Effector memory CD4-positive, alpha-beta T cell (primary cell): ENCODE results near the gene GJC2.
"Not testable (repeated sequence)": the region's sequence is repeated elsewhere in the genome, so short reads cannot be mapped to it uniquely, and the experiment has no call there.

ENCODE experiments used
- DNase-seq, 3 donors: peaks; one replicate each; pipeline ENCODE4 v3.0.0-alpha.2; 2020
- H3K27ac ChIP-seq: 2 replicates; pipeline ENCODE4 v1.7.0; 2013; ENCODE audit warnings: mild to moderate bottlenecking, low read length, moderate library complexity; ENCODE audit not compliant: insufficient read depth, poor library complexity, severe bottlenecking
- H3K27me3 ChIP-seq: replicated peaks from 2 replicates; pipeline ENCODE4 v1.7.0; 2013; ENCODE audit warnings: mild to moderate bottlenecking, low read length; ENCODE audit not compliant: insufficient read depth, control insufficient read depth, poor library complexity, severe bottlenecking
- H3K36me3 ChIP-seq: 2 replicates; pipeline ENCODE4 v1.7.0; 2013; ENCODE audit warnings: mild to moderate bottlenecking, low read length, moderate library complexity; ENCODE audit not compliant: control insufficient read depth, insufficient read depth
- H3K4me1 ChIP-seq: 2 replicates; pipeline ENCODE4 v1.7.0; 2013; ENCODE audit warnings: low read length, mild to moderate bottlenecking; ENCODE audit not compliant: control insufficient read depth, insufficient read depth, poor library complexity, severe bottlenecking
- H3K4me3 ChIP-seq: 2 replicates; pipeline ENCODE4 v1.7.0; 2013; ENCODE audit warnings: low read length, low read depth, mild to moderate bottlenecking; ENCODE audit not compliant: insufficient read depth, poor library complexity, severe bottlenecking
- H3K9me3 ChIP-seq: 2 replicates; pipeline ENCODE4 v1.7.0; 2013; ENCODE audit warnings: mild to moderate bottlenecking, low read length, moderate library complexity; ENCODE audit not compliant: control insufficient read depth

Gene GJC2

DNA sequence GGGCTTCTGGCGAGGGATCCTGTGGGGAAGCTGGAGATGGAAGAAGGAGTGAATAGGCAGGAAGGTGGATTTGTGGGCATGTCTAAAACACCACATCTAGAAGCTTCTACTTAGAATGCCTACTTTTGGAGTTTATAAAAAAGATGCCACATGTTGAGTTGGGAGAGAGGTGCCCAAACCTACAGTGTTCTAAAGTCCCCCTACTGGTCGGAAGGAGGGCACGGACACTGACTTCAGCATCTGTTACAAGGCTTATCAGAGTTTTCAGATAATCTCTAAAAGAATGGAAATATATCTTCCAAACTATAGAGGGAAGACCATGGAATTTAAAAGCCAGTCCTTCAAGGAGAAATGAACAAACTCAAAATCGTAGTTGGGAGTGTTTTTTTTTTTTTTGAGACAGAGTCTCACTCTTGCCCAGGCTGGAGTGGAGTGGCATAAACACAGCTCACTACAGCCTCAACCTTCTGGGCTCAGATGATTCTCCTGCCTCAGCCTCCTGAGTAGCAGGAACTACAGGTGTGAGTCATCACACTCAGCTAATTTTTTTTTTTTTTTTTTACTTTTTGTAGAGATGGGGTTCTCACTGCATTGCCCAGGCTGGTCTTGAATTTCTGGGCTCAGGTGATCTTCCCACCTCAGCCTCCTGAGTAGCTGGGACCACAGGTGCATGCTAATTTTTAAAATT lies 30.7 kb downstream of the GJC2 start:
- DNase-seq: no peak
- Histone ChIP-seq H3K36me3 (peaks cover 6% of the 10 kb centered on the region), H3K4me3 (no peak overlapping the region), H3K27ac (no peak overlapping the region), H3K4me1 (peaks cover 2% of the 10 kb centered on the region), H3K9me3 (no peaks in the 10 kb centered on the region), H3K27me3 (no peaks in the 10 kb centered on the region)

DNA sequence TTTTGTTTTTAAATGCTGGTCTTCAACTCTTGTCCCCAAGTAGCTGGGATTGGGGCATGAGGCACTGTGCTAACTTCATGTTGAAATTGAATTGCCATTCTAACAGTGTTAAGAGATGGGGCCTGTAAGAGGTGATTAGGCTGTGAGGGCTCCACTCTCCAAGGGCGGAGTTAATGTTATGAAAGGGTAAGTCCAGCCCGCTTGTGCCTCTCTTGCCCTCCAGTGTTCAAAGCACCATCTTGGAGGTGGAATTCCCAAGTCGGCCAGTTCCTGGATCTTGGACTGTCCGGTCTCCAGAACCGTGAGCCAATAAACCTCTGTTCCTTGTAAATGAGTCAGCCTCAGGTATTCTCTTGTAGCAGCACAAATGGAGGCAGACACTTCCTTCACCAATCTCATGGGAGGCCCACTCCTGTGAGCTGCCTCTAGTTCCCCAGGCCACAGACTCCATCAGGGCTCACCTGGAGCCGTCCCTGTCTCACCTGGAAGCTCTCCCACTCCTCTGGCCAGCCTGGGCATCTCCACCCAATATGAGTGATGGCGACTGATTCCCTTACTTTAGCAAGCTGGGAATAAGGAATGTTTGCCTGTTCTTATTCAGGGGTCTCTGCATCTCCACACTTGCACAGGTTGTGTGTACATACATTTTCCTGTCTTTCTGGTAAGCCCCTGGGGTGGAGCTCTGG lies 31.4 kb downstream of the GJC2 start:
- Histone ChIP-seq H3K4me1 (peaks cover 6% of the 10 kb centered on the region), H3K4me3 (no peak overlapping the region), H3K27ac (no peak overlapping the region), H3K27me3 (no peaks in the 10 kb centered on the region), H3K9me3 (no peaks in the 10 kb centered on the region), H3K36me3 (no peaks in the 10 kb centered on the region)
- DNase-seq: no peak

DNA sequence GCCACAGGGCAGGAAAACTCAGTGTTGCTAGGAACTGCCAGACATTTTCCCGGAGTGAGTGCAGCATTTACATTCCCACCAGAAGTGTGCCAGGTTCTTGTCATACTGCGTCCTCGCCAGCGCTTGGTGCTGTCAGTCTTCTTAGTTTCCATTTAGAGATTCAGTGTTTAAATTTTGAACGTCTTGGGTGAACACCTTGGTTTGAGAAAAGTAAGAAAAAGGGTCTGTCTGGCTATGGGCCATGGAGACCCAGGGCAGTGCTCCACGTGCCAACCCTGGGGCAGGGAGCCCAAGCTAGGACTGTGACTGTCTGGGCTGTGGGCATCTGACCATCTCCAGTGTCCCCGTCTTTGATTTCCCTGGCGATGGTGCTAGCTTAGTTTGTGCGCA lies 31.9 kb downstream of the GJC2 start:
- H3K9me3 ChIP-seq: no peaks in the 10 kb centered on the region
- no peaks in the 10 kb centered on the region for H3K27me3 ChIP-seq
- DNase-seq: no peak
- H3K27ac ChIP-seq: no peak overlapping the region
- no peak overlapping the region for H3K4me3 ChIP-seq
- H3K36me3 ChIP-seq: no peaks in the 10 kb centered on the region
- peaks cover 6% of the 10 kb centered on the region for H3K4me1 ChIP-seq

DNA sequence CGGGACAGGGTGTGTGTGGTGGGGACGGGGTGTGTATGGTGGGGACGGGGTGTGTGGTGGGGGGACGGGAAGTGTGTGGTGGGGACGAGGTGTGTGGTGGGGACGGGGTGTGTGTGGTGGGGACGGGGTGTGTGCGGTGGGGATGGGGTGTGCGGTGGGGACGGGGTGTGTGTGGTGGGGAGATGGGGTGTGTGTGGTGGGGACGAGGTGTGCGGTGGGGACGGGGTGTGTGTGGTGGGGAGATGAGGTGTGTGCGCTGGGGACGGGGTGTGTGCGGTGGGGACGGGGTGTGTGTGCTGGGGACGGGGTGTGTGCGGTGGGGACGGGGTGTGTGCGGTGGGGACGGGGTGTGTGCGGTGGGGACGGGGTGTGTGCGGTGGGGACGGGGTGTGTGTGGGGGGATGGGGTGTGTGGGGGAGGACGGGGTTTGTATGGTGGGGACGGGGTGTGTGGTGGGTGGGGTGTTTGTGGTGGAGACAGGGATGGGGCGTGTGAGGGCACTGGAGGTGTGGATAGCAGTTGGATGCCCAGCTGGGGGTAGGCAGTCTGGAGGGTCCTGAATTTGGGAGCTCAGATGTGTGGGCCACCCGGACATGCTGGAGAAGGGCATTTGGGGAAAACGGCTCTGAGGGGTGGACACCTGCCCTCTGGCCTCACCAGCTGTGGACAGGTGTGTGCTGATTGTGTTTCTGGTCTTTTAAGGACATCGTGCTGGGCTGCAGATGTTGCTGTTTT lies 32.7 kb downstream of the GJC2 start:
- Histone ChIP-seq H3K27me3 (no peaks in the 10 kb centered on the region), H3K9me3 (no peaks in the 10 kb centered on the region), H3K27ac (no peak overlapping the region), H3K4me1 (peaks cover 6% of the 10 kb centered on the region), H3K36me3 (no peaks in the 10 kb centered on the region), H3K4me3 (no peak overlapping the region)
- no peak for DNase-seq

DNA sequence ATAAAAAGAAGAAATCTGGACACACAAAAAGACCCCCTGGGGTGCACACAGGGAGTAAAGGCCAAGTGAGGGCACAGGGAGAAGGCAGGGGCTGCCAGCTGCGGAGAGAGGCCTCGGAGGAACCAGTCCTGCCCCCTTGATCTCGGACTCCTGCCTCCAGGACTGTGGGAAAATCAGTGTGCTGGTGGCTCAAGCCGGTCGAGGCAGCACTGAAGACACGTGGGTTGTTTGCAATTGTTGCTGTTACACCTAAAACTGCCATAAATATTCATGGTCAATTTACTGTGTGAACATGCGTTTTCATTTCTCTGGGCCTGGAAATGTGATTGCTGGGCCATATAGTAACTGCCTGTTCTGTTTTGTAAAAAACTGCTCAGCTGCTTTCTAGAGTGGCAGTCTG lies 34.4 kb downstream of the GJC2 start:
- H3K36me3 ChIP-seq: no peaks in the 10 kb centered on the region
- no peaks in the 10 kb centered on the region for H3K9me3 ChIP-seq
- no peak for DNase-seq
- H3K27ac ChIP-seq: no peak overlapping the region
- H3K4me3 ChIP-seq: no peak overlapping the region
- H3K4me1 ChIP-seq: peaks cover 6% of the 10 kb centered on the region
- no peaks in the 10 kb centered on the region for H3K27me3 ChIP-seq

DNA sequence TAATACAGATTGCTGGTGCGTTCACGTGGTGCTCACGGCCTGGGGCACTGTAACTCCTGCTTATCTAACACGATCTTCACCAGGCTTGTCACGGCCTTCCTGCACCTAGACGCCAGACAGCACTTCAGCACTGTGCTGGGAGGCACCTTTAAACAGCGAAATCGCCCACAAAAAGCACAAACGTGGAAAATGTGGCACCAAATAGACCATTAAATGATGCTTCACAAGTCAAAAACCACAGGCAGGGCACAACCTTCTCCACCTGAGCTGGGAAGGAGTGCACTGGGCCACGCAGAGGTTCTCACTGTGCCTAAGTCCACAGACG lies 35.9 kb downstream of the GJC2 start:
- Histone ChIP-seq H3K27ac (peak overlapping the region; percentile 8), H3K27me3 (no peaks in the 10 kb centered on the region), H3K4me1 (peaks cover 6% of the 10 kb centered on the region), H3K36me3 (no peaks in the 10 kb centered on the region), H3K9me3 (no peaks in the 10 kb centered on the region), H3K4me3 (no peak overlapping the region)
- peak; percentile 63 to 68 (median 65) for DNase-seq

DNA sequence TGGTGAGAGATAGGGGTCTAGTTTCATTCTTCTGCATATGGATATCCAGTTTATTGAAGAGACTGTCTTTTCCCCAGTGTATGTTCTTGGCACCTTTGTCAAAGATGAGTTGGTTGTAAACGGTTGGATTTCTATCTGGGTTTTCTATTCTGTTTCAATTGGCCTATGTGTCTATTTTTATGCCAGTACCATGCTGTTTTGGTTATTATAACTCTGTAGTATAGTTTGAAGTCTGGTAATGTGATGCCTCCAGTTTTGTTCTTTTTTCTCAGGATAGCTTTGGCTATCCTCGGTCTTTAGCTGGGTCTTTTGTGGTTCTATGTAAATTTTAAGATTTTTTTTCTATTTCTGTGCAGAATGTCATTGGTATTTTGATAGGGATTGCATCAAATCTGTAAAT lies 38.5 kb downstream of the GJC2 start:
- H3K4me1 ChIP-seq, H3K9me3 ChIP-seq, H3K27ac ChIP-seq, H3K27me3 ChIP-seq, H3K36me3 ChIP-seq, DNase-seq, H3K4me3 ChIP-seq: not testable (repeated sequence)

DNA sequence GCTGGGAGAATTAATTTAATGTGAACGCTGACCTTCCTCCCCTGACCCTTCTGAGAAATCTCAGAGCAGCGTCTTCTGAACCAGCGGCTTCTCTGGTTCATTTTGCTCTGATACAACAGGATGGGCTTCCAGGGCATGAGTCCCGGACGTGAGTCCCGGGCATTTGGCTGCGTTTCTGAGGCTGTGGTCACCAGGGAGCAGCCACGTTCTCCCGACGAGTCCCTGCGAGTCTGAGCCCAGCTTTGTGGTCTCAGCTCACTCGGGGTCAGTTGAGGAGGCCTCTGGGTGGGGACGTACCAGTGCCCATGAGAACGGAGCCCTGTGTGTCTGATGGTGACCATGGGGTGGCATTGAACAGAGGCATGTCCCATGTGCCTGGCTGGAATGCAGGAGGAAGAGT lies 40.5 kb downstream of the GJC2 start:
- Histone ChIP-seq H3K36me3 (no peaks in the 10 kb centered on the region), H3K4me1 (peaks cover 3% of the 10 kb centered on the region), H3K27ac (no peak overlapping the region), H3K4me3 (no peak overlapping the region), H3K27me3 (no peaks in the 10 kb centered on the region), H3K9me3 (no peaks in the 10 kb centered on the region)
- DNase-seq: no peak

DNA sequence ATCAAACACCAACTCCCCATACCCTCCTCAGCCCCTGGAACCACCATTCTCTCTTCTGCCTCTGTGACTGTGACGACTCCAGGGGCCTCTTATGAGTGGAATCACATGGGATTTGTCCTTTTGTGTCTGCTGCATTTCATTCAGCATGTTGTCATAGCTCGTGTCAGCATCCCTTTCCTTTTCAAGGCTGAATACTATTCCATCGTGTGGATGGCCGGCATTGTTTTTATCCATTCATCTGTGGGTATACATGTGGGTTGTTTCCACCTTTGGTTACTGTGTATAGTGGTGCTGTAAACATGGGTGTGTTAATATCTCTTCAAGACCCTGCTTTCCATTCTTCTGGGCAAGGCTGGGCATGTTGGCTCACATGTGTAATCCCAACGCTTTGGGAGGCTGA lies 41.0 kb downstream of the GJC2 start:
- no peak overlapping the region for H3K27ac ChIP-seq
- no peaks in the 10 kb centered on the region for H3K27me3 ChIP-seq
- H3K4me1 ChIP-seq: peaks cover under 1% of the 10 kb centered on the region
- no peaks in the 10 kb centered on the region for H3K9me3 ChIP-seq
- no peak overlapping the region for H3K4me3 ChIP-seq
- H3K36me3 ChIP-seq: no peaks in the 10 kb centered on the region
- DNase-seq: no peak

DNA sequence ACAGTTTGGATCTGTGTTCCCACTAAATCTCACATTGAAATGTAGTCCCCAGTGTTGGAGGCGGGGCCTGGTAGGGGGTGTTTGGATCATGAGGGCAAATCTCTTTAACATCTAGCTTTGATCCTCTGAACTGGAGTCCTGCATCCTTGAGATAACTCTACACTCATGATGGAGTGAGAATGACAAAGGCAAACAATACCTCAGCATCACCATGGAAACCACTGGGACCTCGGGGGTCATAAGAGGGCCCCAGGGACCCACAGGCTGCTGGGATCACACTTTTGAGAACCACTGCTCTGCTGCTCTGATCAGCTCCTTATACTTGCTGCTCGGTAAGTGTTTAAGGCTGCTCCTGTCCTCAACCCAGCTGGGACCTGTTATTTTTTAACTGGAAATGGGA lies 44.7 kb downstream of the GJC2 start:
- DNase-seq: no peak
- Histone ChIP-seq H3K36me3 (no peaks in the 10 kb centered on the region), H3K27ac (no peak overlapping the region), H3K4me3 (no peak overlapping the region), H3K9me3 (no peaks in the 10 kb centered on the region), H3K27me3 (no peaks in the 10 kb centered on the region), H3K4me1 (no peaks in the 10 kb centered on the region)
